GM23338 (cell line): ENCODE data around the gene STOM. TPM values are rescaled to one million over a fixed set of nuclear protein-coding genes. Genes with fewer than 3 reads are reported as not detected.

Source experiments
- ATAC-seq: fragments of 200-7000 bp; cut with Tn5 transposase; 3 replicates; pipeline ENCODE4 v1.9.1; 2020
- DNase-seq: peaks from one replicate; pipeline ENCODE4 v3.0.0-alpha.2; 2015; ENCODE audit warnings: low spot score
- H2AFZ ChIP-seq: fragments of 200-600 bp; sonication (generic); 2 replicates; pipeline ENCODE4 v1.8.0; 2016; ENCODE audit warnings: antibody characterized with exemption, mild to moderate bottlenecking, moderate library complexity
- H3F3A ChIP-seq: fragments of 200-600 bp; sonication (generic); replicated peaks from 2 replicates; pipeline ENCODE4 v1.8.0; 2017; ENCODE audit warnings: antibody characterized with exemption, mixed run types, low read depth
- H3K27ac ChIP-seq: fragments of 200-600 bp; sonication (generic); 2 replicates; pipeline ENCODE4 v1.6.1; 2016; ENCODE audit warnings: low read depth
- H3K27me3 ChIP-seq: fragments of 200-600 bp; sonication (generic); 2 replicates; pipeline ENCODE4 v1.8.0; 2016; ENCODE audit warnings: mild to moderate bottlenecking, mixed run types, moderate library complexity; ENCODE audit not compliant: insufficient read depth
- H3K36me3 ChIP-seq: fragments of 200-600 bp; sonication (generic); 2 replicates; pipeline ENCODE4 v1.8.0; 2016; ENCODE audit warnings: mild to moderate bottlenecking; ENCODE audit not compliant: insufficient read depth
- H3K4me1 ChIP-seq: fragments of 200-600 bp; sonication (generic); 2 replicates; pipeline ENCODE4 v1.8.0; 2016; ENCODE audit warnings: mild to moderate bottlenecking, moderate library complexity; ENCODE audit not compliant: insufficient read depth
- H3K4me2 ChIP-seq: fragments of 200-600 bp; sonication (generic); 2 replicates; pipeline ENCODE4 v1.7.1; 2017; ENCODE audit warnings: mixed run types
- H3K4me3 ChIP-seq: fragments of 200-600 bp; sonication (generic); 2 replicates; pipeline ENCODE4 v1.6.1; 2016; ENCODE audit warnings: mixed run types
- H3K79me2 ChIP-seq: fragments of 200-600 bp; sonication (generic); replicated peaks from 2 replicates; pipeline ENCODE4 v1.8.0; 2017; ENCODE audit warnings: mild to moderate bottlenecking; ENCODE audit not compliant: insufficient read depth
- H3K9me2 ChIP-seq: fragments of 200-600 bp; sonication (generic); 2 replicates; pipeline ENCODE4 v1.8.0; 2017; ENCODE audit not compliant: insufficient read depth
- H4K20me1 ChIP-seq: fragments of 200-600 bp; sonication (generic); replicated peaks from 2 replicates; pipeline ENCODE4 v1.8.0; 2017; ENCODE audit warnings: mild to moderate bottlenecking; ENCODE audit not compliant: insufficient read depth
- H3K27ac Mint-ChIP-seq: 2 replicates; pipeline ENCODE4 v1.8.0; 2020; ENCODE audit warnings: inconsistent platforms, mild to moderate bottlenecking, moderate library complexity, mixed read lengths
- H3K27me3 Mint-ChIP-seq: 3 replicates; pipeline ENCODE4 v1.8.0; 2022; ENCODE audit warnings: low read depth, mild to moderate bottlenecking, moderate library complexity, mixed read lengths, inconsistent platforms; ENCODE audit not compliant: insufficient read depth, poor library complexity
- H3K36me3 Mint-ChIP-seq: 3 replicates; pipeline ENCODE4 v1.8.0; 2021; ENCODE audit warnings: low read depth, mild to moderate bottlenecking, inconsistent platforms, moderate library complexity, mixed read lengths
- H3K4me1 Mint-ChIP-seq: 3 replicates; pipeline ENCODE4 v1.8.0; 2020; ENCODE audit warnings: mild to moderate bottlenecking, inconsistent platforms, mixed read lengths
- H3K4me3 Mint-ChIP-seq: 3 replicates; pipeline ENCODE4 v1.8.0; 2021; ENCODE audit warnings: moderate library complexity, mild to moderate bottlenecking, inconsistent platforms, mixed read lengths
- H3K9me3 Mint-ChIP-seq: 3 replicates; pipeline ENCODE4 v1.8.0; 2020; ENCODE audit warnings: moderate library complexity, mild to moderate bottlenecking, inconsistent platforms, mixed read lengths
- CREB1 ChIP-seq: fragments of 250-450 bp; sonication (Bioruptor Pico); IDR thresholded peaks from 2 replicates; pipeline ENCODE4 v1.5.0; 2020; ENCODE audit warnings: low read depth, mild to moderate bottlenecking, moderate library complexity
- CTCF ChIP-seq, 2 experiments: fragments of 200-600 bp in 1 of 2; sonication (generic) in 1 of 2; conservative IDR thresholded peaks; 2 replicates each; pipeline versions ENCODE4 v1.5.1 to v1.6.1; 2016 to 2017; ENCODE audit warnings: antibody characterized with exemption in 2 of 2, low read depth in 2 of 2, mild to moderate bottlenecking in 2 of 2, moderate library complexity in 1 of 2
- EZH2phosphoT487 ChIP-seq: fragments of 200-600 bp; sonication (generic); IDR thresholded peaks from one replicate; pipeline ENCODE4 v1.8.1; 2018; ENCODE audit warnings: antibody characterized with exemption; ENCODE audit not compliant: unreplicated experiment
- NANOG ChIP-seq: IDR thresholded peaks from 2 replicates; pipeline ENCODE4 v1.6.1; 2016; ENCODE audit warnings: antibody characterized with exemption, borderline replicate concordance
- POLR2AphosphoS5 ChIP-seq: IDR thresholded peaks from 2 replicates; pipeline ENCODE4 v1.6.1; 2016; ENCODE audit warnings: antibody characterized with exemption, low read depth
- STAT1 ChIP-seq: IDR thresholded peaks from one replicate; pipeline ENCODE4 v1.6.1; 2016; ENCODE audit warnings: antibody characterized with exemption; ENCODE audit not compliant: unreplicated experiment
- ZNF114 ChIP-seq: fragments of 250-450 bp; sonication (Bioruptor Pico); IDR thresholded peaks from 2 replicates; pipeline ENCODE4 v1.5.0; 2020; ENCODE audit warnings: mild to moderate bottlenecking, moderate library complexity
- ZNF331 ChIP-seq: fragments of 250-450 bp; sonication (Bioruptor Pico); IDR thresholded peaks from 2 replicates; pipeline ENCODE4 v1.5.0; 2020; ENCODE audit warnings: low read depth, mild to moderate bottlenecking, moderate library complexity
- ZNF462 ChIP-seq: fragments of 250-450 bp; sonication (Bioruptor Pico); IDR thresholded peaks from 2 replicates; pipeline ENCODE4 v1.5.0; 2020; ENCODE audit warnings: mild to moderate bottlenecking, moderate library complexity
- polyA plus RNA-seq: library from polyadenylated mRNA; unstranded; fragments of >200 nt; fragmentation: Nextera tagmentation; extraction: Ambion mirVana; gene quantifications from 2 replicates; pipeline ENCODE4 v1.2.1, GENCODE V29; 2016
- total RNA-seq: library from RNA; depleted of rRNA; stranded (reverse); fragments of >200 nt; shearing (Covaris generic); gene quantifications from 2 replicates; pipeline ENCODE4 v1.2.3, GENCODE V29; 2014

The STOM gene
- total and polyA plus RNA-seq, 2 experiments from 2014 or later = 29.4 to 51.1 TPM

- no peak for TF ChIP-seq ZNF462 (CRISPR knock-in tag)
- no peak for TF ChIP-seq EZH2phosphoT487
- no peak for TF ChIP-seq NANOG
Observed at GRCh38 chr9:121363622-121363961, 6.5 kb downstream of the STOM start (continued).

GRCh38 chr9:121362813-121363621 is 7.0 kb downstream of the STOM start:
- Histone ChIP-seq H3K79me2 (peaks cover 21% of the 10 kb centered on the region), H3K36me3 (no peaks in the 10 kb centered on the region), H3K9me2 (no peaks in the 10 kb centered on the region), H3F3A (no peaks in the 10 kb centered on the region), H3K27me3 (no peaks in the 10 kb centered on the region), H2AFZ (no peak overlapping the region), H3K4me3 (no peak overlapping the region), H3K4me2 (no peak overlapping the region), H3K4me1 (peaks cover 11% of the 10 kb centered on the region; the same call in 1 of the 2 replicates), H4K20me1 (no peaks in the 10 kb centered on the region), H3K27ac (no peak overlapping the region)
- ATAC-seq = no peak
- H3K4me3 Mint-ChIP-seq = no peak overlapping the region
- H3K4me1 Mint-ChIP-seq = peaks cover 10% of the 10 kb centered on the region
- no peaks in the 10 kb centered on the region for H3K36me3 Mint-ChIP-seq
- H3K9me3 Mint-ChIP-seq = no peaks in the 10 kb centered on the region
- H3K27ac Mint-ChIP-seq = no peak overlapping the region
- no peaks in the 10 kb centered on the region for H3K27me3 Mint-ChIP-seq
- DNase-seq = no peak
- no peak for TF ChIP-seq ZNF331 (CRISPR knock-in tag)
- no peak for TF ChIP-seq STAT1
- TF ChIP-seq POLR2AphosphoS5 = no peak
- no peak for TF ChIP-seq EZH2phosphoT487
- TF ChIP-seq CREB1 = no peak
- no peak for TF ChIP-seq ZNF114 (CRISPR knock-in tag)
- TF ChIP-seq CTCF (conservative IDR thresholded peaks at IDR 0.05; ENCODE audit: low read depth in 2 of 2) = no peak
